Mammary epithelial cell (primary cell): ENCODE results near the gene MRRF.

Experiments used
- EZH2 ChIP-seq: IDR thresholded peaks from 2 replicates; pipeline ENCODE4 v1.6.1; 2012; ENCODE audit warnings: low read length, inconsistent platforms, borderline replicate concordance
- TF ChIP-seq, protein P1 (sequence below), 2 donors: IDR thresholded peaks in 1 of 2; conservative IDR thresholded peaks in 1 of 2; 2 replicates each; pipeline ENCODE4 v1.5.1; 2011 to 2012; ENCODE audit warnings: inconsistent platforms in 2 of 2, low read length in 2 of 2, mild to moderate bottlenecking in 2 of 2, control low read depth in 1 of 2, low read depth in 1 of 2; ENCODE audit not compliant: insufficient read depth in 1 of 2; ENCODE audit errors: extremely low read depth in 1 of 2

DNA sequence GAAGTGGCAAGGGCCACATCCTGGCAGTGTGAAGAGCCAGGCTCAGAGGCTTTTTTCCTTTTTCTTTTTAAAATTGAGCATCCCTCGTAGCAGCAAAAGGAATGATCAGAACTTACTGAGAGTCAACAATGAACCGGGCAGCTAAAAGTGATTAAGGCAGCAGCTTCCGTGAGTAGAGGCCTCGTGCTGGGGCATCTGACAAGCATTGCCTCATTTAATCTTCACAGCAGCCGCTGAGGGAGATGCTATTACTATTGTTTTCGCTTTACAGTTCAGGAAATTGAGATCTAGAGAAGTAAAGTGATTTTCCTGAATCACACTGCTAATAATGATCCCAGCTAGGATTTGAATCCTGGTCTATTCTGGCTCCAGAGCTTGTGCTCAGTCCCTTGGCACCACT lies 75.5 kb downstream of the MRRF start:
- TF ChIP-seq, protein P1, sequence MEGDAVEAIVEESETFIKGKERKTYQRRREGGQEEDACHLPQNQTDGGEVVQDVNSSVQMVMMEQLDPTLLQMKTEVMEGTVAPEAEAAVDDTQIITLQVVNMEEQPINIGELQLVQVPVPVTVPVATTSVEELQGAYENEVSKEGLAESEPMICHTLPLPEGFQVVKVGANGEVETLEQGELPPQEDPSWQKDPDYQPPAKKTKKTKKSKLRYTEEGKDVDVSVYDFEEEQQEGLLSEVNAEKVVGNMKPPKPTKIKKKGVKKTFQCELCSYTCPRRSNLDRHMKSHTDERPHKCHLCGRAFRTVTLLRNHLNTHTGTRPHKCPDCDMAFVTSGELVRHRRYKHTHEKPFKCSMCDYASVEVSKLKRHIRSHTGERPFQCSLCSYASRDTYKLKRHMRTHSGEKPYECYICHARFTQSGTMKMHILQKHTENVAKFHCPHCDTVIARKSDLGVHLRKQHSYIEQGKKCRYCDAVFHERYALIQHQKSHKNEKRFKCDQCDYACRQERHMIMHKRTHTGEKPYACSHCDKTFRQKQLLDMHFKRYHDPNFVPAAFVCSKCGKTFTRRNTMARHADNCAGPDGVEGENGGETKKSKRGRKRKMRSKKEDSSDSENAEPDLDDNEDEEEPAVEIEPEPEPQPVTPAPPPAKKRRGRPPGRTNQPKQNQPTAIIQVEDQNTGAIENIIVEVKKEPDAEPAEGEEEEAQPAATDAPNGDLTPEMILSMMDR (conservative IDR thresholded peaks at IDR 0.05 in 1 of 2, IDR thresholded peaks at IDR 0.05 in 1 of 2; ENCODE audit: extremely low read depth in 1 of 2, insufficient read depth in 1 of 2, low read depth in 1 of 2, low read length in 2 of 2) = no peak
- no peak for TF ChIP-seq EZH2
